SHP77 treated with DMSO at 0.1 percent for 48 hours (cell line): ENCODE data around the gene CAPN5.

Experiments used
- DNase-seq: peaks from one replicate; lab custom pipeline; 2025; lab: John Stamatoyannopoulos, UW

The CAPN5 gene

GRCh38 chr11:77136074-77136473 is 69.3 kb downstream of the CAPN5 start:
- no peak for DNase-seq

- DNase-seq: no peak
These were observed 70.1 kb downstream of the CAPN5 start for GRCh38 chr11:77136784-77137420.

GRCh38 chr11:77137421-77137820 is 70.7 kb downstream of the CAPN5 start:
- DNase-seq: no peak

- DNase-seq: no peak
These were observed 71.4 kb downstream of the CAPN5 start for GRCh38 chr11:77138106-77138649.

GRCh38 chr11:77139201-77139600 is 72.4 kb downstream of the CAPN5 start:
- no peak for DNase-seq

GRCh38 chr11:77140231-77140851 is 73.6 kb downstream of the CAPN5 start:
- DNase-seq: no peak

- DNase-seq: peak; percentile 23
These were observed 74.3 kb downstream of the CAPN5 start for GRCh38 chr11:77141034-77141433.

- no peak for DNase-seq
These were observed 74.7 kb downstream of the CAPN5 start for GRCh38 chr11:77141475-77141874.

GRCh38 chr11:77142091-77142975 is 75.6 kb downstream of the CAPN5 start:
- no peak for DNase-seq

- DNase-seq: no peak
These were observed 76.7 kb downstream of the CAPN5 start for GRCh38 chr11:77143405-77144020.

GRCh38 chr11:77144196-77144856 is 77.6 kb downstream of the CAPN5 start:
- DNase-seq: no peak

GRCh38 chr11:77144857-77145428 is 78.2 kb downstream of the CAPN5 start:
- no peak for DNase-seq

- DNase-seq: no peak
These were observed 79.7 kb downstream of the CAPN5 start for GRCh38 chr11:77146261-77147035.

GRCh38 chr11:77147036-77147315 is 80.2 kb downstream of the CAPN5 start:
- DNase-seq: no peak

- no peak for DNase-seq
These were observed 81.0 kb downstream of the CAPN5 start for GRCh38 chr11:77147668-77148321.

- DNase-seq: no peak
These were observed 82.4 kb downstream of the CAPN5 start for GRCh38 chr11:77148963-77149715.

- no peak for DNase-seq
These were observed 83.1 kb downstream of the CAPN5 start for GRCh38 chr11:77149716-77150392.

GRCh38 chr11:77150836-77151235 is 84.1 kb downstream of the CAPN5 start:
- DNase-seq: no peak
